HG03460 (cell line): ENCODE results near the gene SLC5A5.

ENCODE experiments used
- ATAC-seq: cut with Tn5 transposase; IDR thresholded peaks from one replicate; pipeline ENCODE4 v1.9.1; 2021; ENCODE audit not compliant: unreplicated experiment

The SLC5A5 gene

GRCh38 chr19:17871878-17872250 lies at the start of gene SLC5A5:
SLC5A5 (plus strand) TSS chr19:17871945; CDS start chr19:17872320, 375 bp downstream.
- no peak for ATAC-seq

- no peak for ATAC-seq
Measured at GRCh38 chr19:17824339-17824738, 47.4 kb upstream of the SLC5A5 start.

DNA sequence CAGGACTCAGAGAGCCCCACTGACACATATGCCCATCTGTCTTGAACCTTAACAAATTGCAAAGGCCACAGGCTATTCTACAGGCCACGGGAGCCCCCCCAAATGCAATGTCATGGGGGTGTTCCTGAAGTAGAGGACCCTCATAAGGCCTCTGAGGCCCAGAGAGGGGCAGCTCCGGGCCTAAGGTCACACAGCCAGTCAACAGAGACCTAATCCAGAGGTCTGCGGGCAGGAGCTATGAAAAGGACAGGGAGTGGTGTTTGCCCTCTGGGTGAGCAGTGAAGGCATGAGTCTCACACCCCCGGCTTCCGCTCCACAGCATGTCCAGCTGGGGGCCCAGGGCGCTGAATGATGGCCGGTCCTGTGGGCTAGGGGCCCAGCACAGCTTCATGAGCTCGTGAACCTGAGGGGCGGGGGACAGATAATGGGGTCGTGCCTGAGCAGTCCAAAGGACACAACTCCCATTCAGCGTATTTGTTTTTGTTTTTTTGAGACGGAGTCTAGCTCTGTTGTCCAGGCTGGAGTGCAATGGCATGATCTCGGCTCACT lies 45.2 kb upstream of the SLC5A5 start:
- no peak for ATAC-seq

DNA sequence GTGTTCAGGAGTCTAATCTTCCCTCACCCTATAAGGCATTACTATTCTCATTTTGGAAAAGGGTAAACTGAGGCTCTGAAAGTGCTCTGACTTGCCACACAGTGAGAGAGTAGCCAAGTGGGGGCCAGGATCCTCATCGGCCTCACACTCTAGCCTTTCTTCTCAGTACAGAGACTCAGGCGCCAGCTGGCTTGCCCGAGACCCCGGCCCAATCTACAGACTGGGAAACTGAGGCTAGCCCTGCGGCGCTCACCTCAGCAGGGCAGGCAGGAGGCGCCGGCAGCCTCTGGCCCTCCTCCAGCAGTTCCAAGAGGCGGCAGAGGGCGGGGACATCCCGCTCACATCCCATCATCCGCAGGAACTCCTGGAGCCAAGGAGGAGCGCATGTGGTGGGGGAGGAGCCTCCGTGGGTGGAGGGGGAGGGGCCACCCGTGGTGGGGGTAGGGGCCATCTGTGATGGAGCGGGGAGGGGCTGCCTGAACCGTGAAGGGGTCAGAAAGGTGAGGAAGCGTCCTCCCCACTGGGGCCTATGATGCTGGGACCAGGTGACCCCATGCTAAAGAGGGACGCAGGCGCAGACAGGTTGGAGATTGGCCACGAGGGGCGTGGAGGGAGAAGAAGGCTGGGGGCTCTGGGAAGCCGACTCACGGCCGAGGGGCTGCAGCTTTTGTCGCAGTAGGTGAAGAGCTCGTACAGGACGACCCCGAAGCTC lies 41.7 kb upstream of the SLC5A5 start:
- ATAC-seq, result no peak

GRCh38 chr19:17830567-17831418 lies 41.0 kb upstream of the SLC5A5 start:
- no peak for ATAC-seq

DNA sequence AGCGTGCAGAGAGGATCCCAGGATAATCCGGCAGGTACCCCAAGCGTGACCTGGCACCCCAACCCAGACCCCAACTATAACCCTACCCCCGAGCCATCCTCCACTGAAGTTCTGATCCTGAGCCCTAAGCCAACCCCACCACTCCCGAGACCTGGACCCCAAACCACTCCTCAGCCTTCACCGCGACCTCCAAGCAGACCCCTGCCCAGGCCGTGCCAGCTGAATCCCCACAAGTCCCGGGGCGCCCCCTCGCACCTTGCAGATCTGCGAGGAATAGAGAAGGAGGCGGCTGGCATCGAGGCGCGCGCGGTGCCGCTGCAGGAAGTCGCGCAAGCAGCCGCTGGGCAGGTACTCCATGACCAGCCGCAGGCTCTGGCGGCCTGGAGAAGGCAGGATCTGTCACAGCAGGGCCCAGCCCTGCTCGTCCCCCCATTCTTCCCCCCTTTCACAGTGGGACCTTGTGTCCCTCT lies 40.3 kb upstream of the SLC5A5 start:
- no peak for ATAC-seq

DNA sequence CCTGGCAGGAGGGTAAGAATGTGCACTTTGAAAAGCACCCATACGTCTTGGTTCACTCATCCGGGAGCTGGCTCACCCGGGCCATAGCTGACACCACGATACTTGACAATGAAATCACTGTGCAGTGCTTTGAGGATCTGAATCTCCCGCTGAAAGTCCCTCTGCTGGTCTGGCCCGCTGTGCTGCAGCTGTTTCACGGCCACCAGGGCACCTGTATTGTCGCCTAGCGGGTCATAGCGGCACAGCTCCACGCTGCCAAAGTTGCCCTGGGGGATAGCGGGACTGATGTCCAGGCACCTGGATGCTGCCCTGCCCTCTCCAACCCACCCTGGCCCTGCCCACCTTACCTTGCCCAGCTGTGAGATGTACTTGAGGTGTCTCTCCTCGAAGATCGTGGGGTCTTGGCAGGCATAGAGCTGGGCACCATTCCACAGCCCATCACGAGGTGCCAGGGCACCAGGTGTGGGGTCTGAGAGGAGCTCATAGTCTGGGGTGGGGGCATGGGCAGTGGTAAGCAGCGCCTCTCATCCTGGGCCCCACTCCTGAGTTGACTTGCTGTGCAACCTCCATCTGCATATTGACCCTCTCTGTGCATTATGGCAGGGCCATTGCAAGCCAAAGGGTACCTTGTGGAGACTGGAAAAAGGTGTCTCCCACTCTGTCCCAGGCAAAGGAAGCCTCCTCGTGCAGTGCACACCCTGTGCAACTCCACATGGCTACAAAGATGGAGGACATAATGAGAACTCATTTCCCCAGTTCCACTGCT lies 39.1 kb upstream of the SLC5A5 start:
- ATAC-seq, result no peak

DNA sequence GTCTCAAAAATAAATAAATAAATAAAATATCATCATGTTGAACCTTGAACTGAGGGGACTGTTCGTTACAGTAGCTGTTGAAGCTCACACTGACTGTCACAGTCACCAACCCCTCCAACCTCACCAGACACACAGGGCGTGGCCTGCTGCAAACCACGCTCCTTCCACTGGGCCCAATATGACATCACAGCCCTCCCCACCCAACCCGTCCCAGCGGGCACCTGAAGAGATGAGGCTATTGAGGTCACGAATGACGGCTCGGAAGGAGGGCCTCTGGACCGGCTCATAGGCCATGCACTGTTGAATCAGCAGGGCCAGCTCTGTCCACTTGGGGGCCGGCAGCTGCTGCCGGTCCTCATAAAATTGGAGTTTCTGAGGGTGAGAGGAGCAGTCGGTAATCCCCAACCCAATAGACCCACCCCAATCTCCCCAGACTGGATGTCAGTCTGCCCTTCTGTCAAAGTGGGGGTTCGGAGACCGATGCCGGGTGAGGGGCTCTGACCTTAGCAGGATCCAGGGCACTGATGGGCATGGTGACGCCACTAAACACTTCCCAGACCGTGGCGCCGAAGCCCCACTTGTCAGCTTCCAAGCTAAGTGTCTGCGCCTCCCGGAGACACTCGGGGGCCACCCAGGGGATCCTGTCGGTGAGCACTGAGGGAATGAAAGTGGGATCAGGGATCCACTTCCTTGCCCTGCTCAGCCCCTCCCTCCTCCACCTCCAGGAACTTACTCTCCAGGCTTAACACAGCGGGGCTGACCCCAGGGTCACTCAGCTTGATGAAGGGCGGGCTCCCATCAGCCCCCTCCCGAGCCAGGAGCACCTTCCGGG lies 37.2 kb upstream of the SLC5A5 start:
- no peak for ATAC-seq

GRCh38 chr19:17835182-17836006 lies 36.4 kb upstream of the SLC5A5 start:
- no peak for ATAC-seq

GRCh38 chr19:17836530-17836929 lies 35.2 kb upstream of the SLC5A5 start:
- no peak for ATAC-seq

- no peak for ATAC-seq
Measured at GRCh38 chr19:17837972-17838371, 33.8 kb upstream of the SLC5A5 start.

DNA sequence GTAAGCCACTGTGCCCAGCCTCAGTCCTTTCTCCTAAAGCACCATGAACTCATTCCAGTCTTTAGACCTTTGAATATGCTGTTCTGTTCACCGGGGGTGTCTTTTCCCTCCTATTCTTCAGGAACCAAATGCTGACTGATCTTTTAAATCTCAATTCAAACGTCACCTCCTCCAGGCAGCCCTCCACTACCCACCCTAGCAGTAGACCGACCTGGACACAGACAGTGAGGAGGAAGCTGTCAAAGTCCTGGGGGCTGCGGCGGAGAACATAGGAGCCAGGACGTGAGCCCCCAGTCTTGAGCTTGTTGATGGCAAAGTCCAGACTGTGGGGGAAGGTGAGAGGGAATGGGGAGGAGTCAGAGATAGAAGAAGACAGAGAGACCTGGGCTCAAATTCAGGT lies 31.7 kb upstream of the SLC5A5 start:
- no peak for ATAC-seq

DNA sequence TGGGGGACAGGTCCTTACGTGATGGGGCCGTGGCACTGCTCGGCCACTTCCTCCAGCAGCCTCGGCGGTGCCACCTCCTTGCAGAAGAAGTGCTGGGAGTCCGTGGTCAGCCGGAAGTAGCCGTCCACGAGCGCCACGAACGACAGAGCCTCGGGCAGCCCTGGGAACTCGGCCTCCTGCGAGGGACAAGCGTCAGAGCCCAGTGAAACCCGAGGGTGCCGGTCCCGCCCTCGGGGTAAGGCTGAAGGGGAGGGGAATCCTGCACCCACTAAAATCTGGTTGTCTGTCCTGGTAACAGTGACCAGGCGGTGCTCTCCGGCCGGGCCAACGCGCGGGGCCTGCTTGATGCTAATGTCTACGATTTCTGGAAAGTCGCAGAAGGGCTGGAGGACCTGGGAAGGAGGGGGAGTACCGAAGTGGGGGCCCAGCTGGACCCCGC lies 30.4 kb upstream of the SLC5A5 start:
- no peak for ATAC-seq

GRCh38 chr19:17841810-17842662 lies 29.7 kb upstream of the SLC5A5 start:
- ATAC-seq, result no peak

GRCh38 chr19:17842663-17843291 lies 29.0 kb upstream of the SLC5A5 start:
- ATAC-seq, result no peak

- ATAC-seq, result no peak
Measured at GRCh38 chr19:17843292-17843827, 28.4 kb upstream of the SLC5A5 start.

GRCh38 chr19:17843908-17844490 lies 27.7 kb upstream of the SLC5A5 start:
- ATAC-seq, result no peak
